Endodermal cell (in vitro differentiated cells): ENCODE measurements around the gene TTC39C. TPM values are rescaled to one million over a fixed set of nuclear protein-coding genes. Genes with fewer than 3 reads are reported as not detected.

Source experiments
- DNase-seq: peaks from one replicate; pipeline ENCODE4 v3.0.0-alpha.2; 2017
- H3K27ac ChIP-seq: 2 replicates; pipeline ENCODE4 v1.5.1; 2013; ENCODE audit warnings: mild to moderate bottlenecking, low read depth, low read length, moderate library complexity
- H3K27me3 ChIP-seq: 2 replicates; pipeline ENCODE4 v1.6.1; 2013; ENCODE audit warnings: mild to moderate bottlenecking, low read length, moderate library complexity; ENCODE audit not compliant: insufficient read depth, control insufficient read depth, poor library complexity, severe bottlenecking
- H3K36me3 ChIP-seq: 2 replicates; pipeline ENCODE4 v1.7.0; 2013; ENCODE audit warnings: mild to moderate bottlenecking, low read length, moderate library complexity; ENCODE audit not compliant: control insufficient read depth, insufficient read depth
- H3K4me1 ChIP-seq: one replicate; pipeline ENCODE4 v1.7.0; 2013; ENCODE audit warnings: low read length; ENCODE audit not compliant: control insufficient read depth, insufficient read depth
- H3K4me3 ChIP-seq: 2 replicates; pipeline ENCODE4 v1.5.1; 2013; ENCODE audit warnings: mild to moderate bottlenecking, low read length, moderate library complexity
- H3K9ac ChIP-seq: 2 replicates; pipeline ENCODE4 v1.6.1; 2013; ENCODE audit warnings: mild to moderate bottlenecking, low read length, moderate library complexity; ENCODE audit not compliant: poor library complexity, severe bottlenecking; ENCODE audit errors: extremely low read depth
- H3K9me3 ChIP-seq: 2 replicates; pipeline ENCODE4 v1.6.1; 2013; ENCODE audit warnings: mild to moderate bottlenecking, low read length, moderate library complexity; ENCODE audit not compliant: control insufficient read depth
- H3K27ac Mint-ChIP-seq: 2 replicates; pipeline ENCODE4 v1.8.0; 2020; ENCODE audit warnings: mixed read lengths
- H3K27me3 Mint-ChIP-seq: 2 replicates; pipeline ENCODE4 v1.8.0; 2021; ENCODE audit warnings: mild to moderate bottlenecking, mixed read lengths; ENCODE audit not compliant: insufficient read depth
- H3K36me3 Mint-ChIP-seq: 2 replicates; pipeline ENCODE4 v1.8.0; 2020; ENCODE audit warnings: low read depth, mixed read lengths
- H3K4me1 Mint-ChIP-seq: 2 replicates; pipeline ENCODE4 v1.8.0; 2020; ENCODE audit warnings: mixed read lengths
- H3K4me3 Mint-ChIP-seq: 2 replicates; pipeline ENCODE4 v1.8.0; 2020; ENCODE audit warnings: mild to moderate bottlenecking, moderate library complexity, mixed read lengths
- H3K9me3 Mint-ChIP-seq: 2 replicates; pipeline ENCODE4 v1.8.0; 2020; ENCODE audit warnings: mild to moderate bottlenecking, mixed read lengths
- CTCF ChIP-seq: fragments of 200-600 bp; sonication (generic); conservative IDR thresholded peaks from 2 replicates; pipeline ENCODE4 v1.5.0; 2021; ENCODE audit warnings: antibody characterized with exemption, mild to moderate bottlenecking
- WGBS, 2 experiments: methylation state at CpG; one replicate each; pipeline versions ENCODE4 v1.1.5 to v1.1.7; 2013; ENCODE audit warnings: missing lambda C conversion rate in 2 of 2, mixed read lengths in 1 of 2; ENCODE audit not compliant: insufficient coverage in 1 of 2, insufficient read length in 1 of 2; 5-methylcytosine and 5-hydroxymethylcytosine counted together
- total RNA-seq, 2 donors: library from RNA; stranded (reverse); fragmentation: NEBNext Ultra II Directional in 1 of 2; extraction: Animal tissue kit (Norgen Biotek cat#: 25700) in 1 of 2; gene quantifications; 2 replicates in 1 of 2; 3 replicates in 1 of 2; pipeline ENCODE4 v1.2.1, GENCODE V29; 2021

The TTC39C gene
- total RNA-seq, 2 donors from 2014 or later: 14.0 to 19.7 TPM

- H3K4me3 ChIP-seq: no peak overlapping the region
- no peak overlapping the region for H3K27ac ChIP-seq
- H3K9me3 Mint-ChIP-seq: no peaks in the 10 kb centered on the region
Observed at GRCh38 chr18:23992941-23993280, 21.6 kb upstream of the TTC39C start.

GRCh38 chr18:23994361-23994902, 20.1 kb upstream of the TTC39C start:
- peak overlapping the region; percentile 11 for H3K4me3 Mint-ChIP-seq
- H3K9me3 Mint-ChIP-seq: no peaks in the 10 kb centered on the region
- H3K9me3 ChIP-seq: no peaks in the 10 kb centered on the region
- H3K4me1 ChIP-seq: peaks cover 2% of the 10 kb centered on the region
- H3K27ac Mint-ChIP-seq: peak overlapping the region; percentile 59
- no peaks in the 10 kb centered on the region for H3K27me3 ChIP-seq
- no peaks in the 10 kb centered on the region for H3K36me3 ChIP-seq
- peaks cover 14% of the 10 kb centered on the region for H3K4me1 Mint-ChIP-seq
- H3K4me3 ChIP-seq: no peak overlapping the region
- H3K27ac ChIP-seq: no peak overlapping the region
- no peaks in the 10 kb centered on the region for H3K27me3 Mint-ChIP-seq
- H3K9ac ChIP-seq: no peak overlapping the region
- DNase-seq: no peak
- TF ChIP-seq CTCF: no peak
- WGBS, 2 experiments: 42 to 44% methylated on average over 6 to 9 of the region's 9 CpGs
- no peaks in the 10 kb centered on the region for H3K36me3 Mint-ChIP-seq

More at GRCh38 chr18:23992941-23993280, 21.6 kb upstream of the TTC39C start:
- Mint-ChIP-seq H3K4me1 (peaks cover 9% of the 10 kb centered on the region), H3K27me3 (no peaks in the 10 kb centered on the region), H3K36me3 (no peaks in the 10 kb centered on the region), H3K4me3 (no peak overlapping the region), H3K27ac (no peak overlapping the region)
- no peak for DNase-seq
- no peak for TF ChIP-seq CTCF
- no peaks in the 10 kb centered on the region for H3K27me3 ChIP-seq
- WGBS, 2 experiments: 84 to 100% methylated on average over 1 to 2 of the region's 2 CpGs
- H3K36me3 ChIP-seq: no peaks in the 10 kb centered on the region
- no peaks in the 10 kb centered on the region for H3K9me3 ChIP-seq
- H3K4me1 ChIP-seq: no peaks in the 10 kb centered on the region
- H3K9ac ChIP-seq: no peak overlapping the region

GRCh38 chr18:23995180-23995579, 19.4 kb upstream of the TTC39C start:
- no peak for TF ChIP-seq CTCF
- no peaks in the 10 kb centered on the region for H3K36me3 Mint-ChIP-seq
- Histone ChIP-seq H3K9me3 (no peaks in the 10 kb centered on the region), H3K36me3 (no peaks in the 10 kb centered on the region), H3K4me3 (no peak overlapping the region), H3K27ac (no peak overlapping the region), H3K4me1 (peaks cover 5% of the 10 kb centered on the region), H3K27me3 (no peaks in the 10 kb centered on the region), H3K9ac (no peak overlapping the region)
- H3K9me3 Mint-ChIP-seq: no peaks in the 10 kb centered on the region
- 92 to 94% methylated on average over 12 to 13 of the region's 13 CpGs for WGBS, 2 experiments
- H3K4me1 Mint-ChIP-seq: peaks cover 21% of the 10 kb centered on the region
- H3K27me3 Mint-ChIP-seq: no peaks in the 10 kb centered on the region
- no peak overlapping the region for H3K27ac Mint-ChIP-seq
- H3K4me3 Mint-ChIP-seq: no peak overlapping the region
- DNase-seq: no peak
